Mesenchymal stem cell (in vitro differentiated cells and primary cell): Measurements from ENCODE around the gene CPT1B.
"Not testable (repeated sequence)": the region's sequence is repeated elsewhere in the genome, so short reads cannot be mapped to it uniquely, and the experiment has no call there.

Experiments
- DNase-seq: peaks from one replicate; pipeline ENCODE4 v3.0.0-alpha.2; 2013
- H2AFZ ChIP-seq: one replicate; pipeline ENCODE4 v1.6.1; 2013; ENCODE audit warnings: low read depth, mild to moderate bottlenecking, control low read depth, inconsistent platforms, low read length, moderate library complexity
- H2AK5ac ChIP-seq: 2 replicates; pipeline ENCODE4 v1.6.1; 2013; ENCODE audit warnings: low read length, moderate library complexity, mild to moderate bottlenecking, inconsistent platforms; ENCODE audit not compliant: severe bottlenecking
- H2BK120ac ChIP-seq: one replicate; pipeline ENCODE4 v1.6.1; 2013; ENCODE audit warnings: low read depth, mild to moderate bottlenecking, inconsistent platforms, low read length, moderate library complexity
- H2BK12ac ChIP-seq, 2 experiments: one replicate each; pipeline ENCODE4 v1.6.1; 2013; ENCODE audit warnings: inconsistent platforms in 2 of 2, low read length in 2 of 2, mild to moderate bottlenecking in 2 of 2, moderate library complexity in 2 of 2, control low read depth in 1 of 2
- H2BK15ac ChIP-seq: one replicate; pipeline ENCODE4 v1.6.1; 2013; ENCODE audit warnings: mild to moderate bottlenecking, low read depth, inconsistent platforms; ENCODE audit not compliant: poor library complexity, severe bottlenecking
- H2BK5ac ChIP-seq: 2 replicates; pipeline ENCODE4 v1.6.1; 2013; ENCODE audit warnings: low read depth, mild to moderate bottlenecking, low read length, control low read depth, inconsistent platforms; ENCODE audit not compliant: poor library complexity, severe bottlenecking
- H3K14ac ChIP-seq, 2 experiments: one replicate each; pipeline ENCODE4 v1.6.1; 2013; ENCODE audit warnings: inconsistent platforms in 2 of 2, low read length in 2 of 2, control low read depth in 1 of 2, mild to moderate bottlenecking in 1 of 2, moderate library complexity in 1 of 2
- H3K18ac ChIP-seq, 2 experiments: one replicate each; pipeline ENCODE4 v1.6.1; 2013; ENCODE audit warnings: inconsistent platforms in 2 of 2, low read length in 2 of 2, control low read depth in 1 of 2, low read depth in 1 of 2, mild to moderate bottlenecking in 1 of 2
- H3K23ac ChIP-seq, 2 experiments: one replicate each; pipeline ENCODE4 v1.6.1; 2013; ENCODE audit warnings: inconsistent platforms in 2 of 2, low read length in 2 of 2, mild to moderate bottlenecking in 2 of 2, moderate library complexity in 2 of 2, control low read depth in 1 of 2
- H3K27ac ChIP-seq: 2 replicates; pipeline ENCODE4 v1.5.1; 2013; ENCODE audit warnings: mild to moderate bottlenecking, moderate library complexity, low read length, control low read depth, inconsistent platforms; ENCODE audit not compliant: poor library complexity, severe bottlenecking
- H3K27me3 ChIP-seq, 2 experiments: 2 replicates each; pipeline versions ENCODE4 v1.6.1 to v1.7.0; 2013; ENCODE audit warnings: low read length in 2 of 2, mild to moderate bottlenecking in 2 of 2, moderate library complexity in 2 of 2, control low read depth in 1 of 2, inconsistent platforms in 1 of 2; ENCODE audit not compliant: control insufficient read depth in 1 of 2, insufficient read depth in 1 of 2
- H3K36me3 ChIP-seq, 2 experiments: 2 replicates each; pipeline versions ENCODE4 v1.6.1 to v1.7.0; 2013; ENCODE audit warnings: low read length in 2 of 2, control low read depth in 1 of 2, inconsistent platforms in 1 of 2, low read depth in 1 of 2, mild to moderate bottlenecking in 1 of 2; ENCODE audit not compliant: insufficient read depth in 2 of 2, control insufficient read depth in 1 of 2
- H3K4ac ChIP-seq, 2 experiments: one replicate each; pipeline ENCODE4 v1.6.1; 2013; ENCODE audit warnings: inconsistent platforms in 2 of 2, low read length in 2 of 2, mild to moderate bottlenecking in 2 of 2, moderate library complexity in 2 of 2, control low read depth in 1 of 2, low read depth in 1 of 2
- H3K4me1 ChIP-seq: 2 replicates; pipeline ENCODE4 v1.6.1; 2013; ENCODE audit warnings: low read depth, low read length, control low read depth; ENCODE audit not compliant: control insufficient read depth, insufficient read depth
- H3K4me2 ChIP-seq: 2 replicates; pipeline ENCODE4 v1.6.1; 2013; ENCODE audit warnings: low read length, mild to moderate bottlenecking, inconsistent platforms; ENCODE audit not compliant: poor library complexity, severe bottlenecking
- H3K4me3 ChIP-seq, 2 experiments: 2 replicates each; pipeline versions ENCODE4 v1.5.1 to v1.7.0; 2013; ENCODE audit warnings: low read length in 2 of 2, mild to moderate bottlenecking in 2 of 2, control low read depth in 1 of 2, low read depth in 1 of 2; ENCODE audit not compliant: insufficient read depth in 1 of 2
- H3K79me1 ChIP-seq: replicated peaks from 2 replicates; pipeline ENCODE4 v1.6.1; 2013; ENCODE audit warnings: mild to moderate bottlenecking, control low read depth, low read length, inconsistent platforms; ENCODE audit not compliant: poor library complexity, severe bottlenecking
- H3K9ac ChIP-seq: 2 replicates; pipeline ENCODE4 v1.7.0; 2013; ENCODE audit warnings: mild to moderate bottlenecking, low read length, moderate library complexity
- H3K9me3 ChIP-seq: 2 replicates; pipeline ENCODE4 v1.7.0; 2013; ENCODE audit warnings: mild to moderate bottlenecking, low read length; ENCODE audit not compliant: control insufficient read depth
- H4K8ac ChIP-seq: one replicate; pipeline ENCODE4 v1.6.1; 2013; ENCODE audit warnings: inconsistent platforms, mild to moderate bottlenecking, low read length, moderate library complexity
- H4K91ac ChIP-seq: one replicate; pipeline ENCODE4 v1.6.1; 2013; ENCODE audit warnings: mild to moderate bottlenecking, low read length, inconsistent platforms
- WGBS: methylation state at CpG from one replicate; pipeline ENCODE4 v1.1.7; 2013; ENCODE audit warnings: mixed read lengths; 5-methylcytosine and 5-hydroxymethylcytosine counted together

The CPT1B gene

DNA sequence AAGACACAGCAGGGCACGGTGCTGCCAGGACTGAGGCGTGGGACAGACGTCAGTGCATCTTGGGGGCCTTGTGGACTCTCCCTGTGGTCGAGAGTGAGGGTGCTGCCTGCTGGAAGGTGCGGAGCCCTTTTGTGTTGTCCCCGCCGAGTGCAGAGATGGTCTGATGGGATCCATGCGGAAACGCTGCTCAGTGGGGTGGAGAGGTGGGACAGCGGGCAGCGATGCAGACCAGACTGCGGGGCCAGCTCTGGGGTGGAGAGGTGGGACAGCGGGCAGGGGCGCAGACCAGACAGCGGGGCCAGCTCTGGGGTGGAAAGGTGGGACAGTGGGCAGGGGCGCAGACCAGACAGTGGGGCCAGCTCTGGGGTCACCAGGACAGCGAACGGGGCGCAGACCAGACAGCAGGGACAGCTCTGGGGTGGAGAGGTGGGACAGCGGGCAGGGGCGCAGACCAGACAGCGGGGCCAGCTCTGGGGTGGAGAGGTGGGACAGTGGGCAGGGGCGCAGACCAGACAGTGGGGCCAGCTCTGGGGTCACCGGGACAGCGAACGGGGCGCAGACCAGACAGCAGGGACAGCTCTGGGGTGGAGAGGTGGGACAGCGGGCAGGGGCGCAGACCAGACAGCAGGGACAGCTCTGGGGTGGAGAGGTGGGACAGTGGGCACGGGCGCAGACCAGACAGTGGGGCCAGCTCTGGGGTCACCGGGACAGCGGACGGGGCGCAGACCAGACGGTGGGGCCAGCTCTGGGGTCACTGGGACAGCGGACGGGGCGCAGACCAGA is 30.0 kb upstream of the CPT1B start:
- not testable (repeated sequence) for H2BK5ac ChIP-seq, H3K9me3 ChIP-seq, H3K23ac ChIP-seq, H3K14ac ChIP-seq, H3K79me1 ChIP-seq, H2BK15ac ChIP-seq, H4K8ac ChIP-seq, H2AK5ac ChIP-seq, H4K91ac ChIP-seq, DNase-seq, H3K4me2 ChIP-seq, H2BK120ac ChIP-seq, H2AFZ ChIP-seq, H3K4ac ChIP-seq, H3K4me1 ChIP-seq, H3K9ac ChIP-seq, H3K18ac ChIP-seq, H3K27ac ChIP-seq, H3K4me3 ChIP-seq, H2BK12ac ChIP-seq
- H3K27me3 ChIP-seq, result peaks cover 46 to 86% of the 10 kb centered on the region in 2 experiments
- H3K36me3 ChIP-seq, result peaks cover 0 to 11% of the 10 kb centered on the region in 2 experiments
- WGBS, result 88% methylated on average over 39 of the region's 39 CpGs

GRCh38 chr22:50607659-50608020 is 29.4 kb upstream of the CPT1B start:
- H3K18ac ChIP-seq, result no peak overlapping the region
- no peaks in the 10 kb centered on the region for H3K79me1 ChIP-seq
- H3K4me2 ChIP-seq, result no peak overlapping the region
- H3K36me3 ChIP-seq, result peaks cover 0 to 7% of the 10 kb centered on the region in 2 experiments
- H2BK5ac ChIP-seq, result no peak overlapping the region
- H3K4ac ChIP-seq, result no peak overlapping the region
- H2BK15ac ChIP-seq, result no peak overlapping the region
- no peak overlapping the region for H3K27ac ChIP-seq
- H2BK12ac ChIP-seq, result no peak overlapping the region
- H3K23ac ChIP-seq, result no peak overlapping the region
- H2AK5ac ChIP-seq, result no peak overlapping the region
- H3K4me1 ChIP-seq, result no peaks in the 10 kb centered on the region
- no peak overlapping the region for H3K14ac ChIP-seq
- no peaks in the 10 kb centered on the region for H3K9me3 ChIP-seq
- peaks cover 47 to 87% of the 10 kb centered on the region in 2 experiments for H3K27me3 ChIP-seq
- no peak overlapping the region for H3K9ac ChIP-seq
- no peak overlapping the region for H2BK120ac ChIP-seq
- H4K8ac ChIP-seq, result no peak overlapping the region
- DNase-seq, result no peak
- 64% methylated on average over 6 of the region's 6 CpGs for WGBS
- no peak overlapping the region for H4K91ac ChIP-seq
- no peak overlapping the region for H3K4me3 ChIP-seq
- no peak overlapping the region for H2AFZ ChIP-seq

DNA sequence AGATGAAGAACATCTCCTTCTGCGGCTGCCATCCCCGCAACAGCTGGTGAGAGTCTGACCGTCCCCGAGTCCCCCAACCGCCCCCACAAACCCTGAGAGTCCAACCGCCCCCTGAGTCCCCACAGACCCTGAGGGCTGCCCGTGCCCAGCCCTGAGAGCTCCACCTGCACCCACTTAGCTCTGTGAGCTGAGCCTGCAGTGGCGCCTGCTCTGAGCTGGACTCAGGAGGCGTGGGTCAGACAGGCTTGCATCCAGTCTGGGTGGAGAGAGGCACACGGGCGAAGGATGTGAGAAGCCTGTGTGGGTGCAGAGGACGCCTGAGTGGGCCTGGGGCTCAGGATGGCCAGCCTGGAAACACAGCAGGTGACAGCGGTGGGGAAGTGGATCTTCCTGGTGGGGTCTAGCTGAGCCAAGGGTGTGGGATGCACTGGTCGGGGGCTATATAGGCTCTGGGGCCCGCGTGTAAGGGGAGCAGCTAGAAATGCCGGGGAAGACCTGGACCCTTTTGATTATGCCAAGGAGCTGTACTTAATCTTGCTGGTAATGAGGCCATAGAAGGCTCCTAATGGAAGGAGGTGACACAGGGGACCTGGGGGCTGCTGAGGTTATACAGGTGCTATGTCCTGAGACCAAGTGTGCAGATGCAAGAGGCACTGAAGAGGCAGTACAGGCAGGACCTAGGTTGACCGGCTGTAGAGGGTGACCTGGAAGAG is 28.9 kb upstream of the CPT1B start:
- Histone ChIP-seq H2AK5ac (no peak overlapping the region), H3K4me1 (no peaks in the 10 kb centered on the region), H3K18ac (no peak overlapping the region), H4K91ac (no peak overlapping the region), H4K8ac (no peak overlapping the region), H2BK5ac (no peak overlapping the region), H3K4me2 (no peak overlapping the region), H2BK15ac (no peak overlapping the region), H3K4me3 (no peak overlapping the region), H3K23ac (no peak overlapping the region), H3K9ac (no peak overlapping the region), H3K4ac (no peak overlapping the region), H3K79me1 (no peaks in the 10 kb centered on the region), H2BK12ac (no peak overlapping the region), H3K9me3 (no peaks in the 10 kb centered on the region), H3K14ac (no peak overlapping the region), H2BK120ac (no peak overlapping the region), H3K27me3 (peaks cover 48 to 88% of the 10 kb centered on the region in 2 experiments), H2AFZ (no peak overlapping the region), H3K36me3 (peaks cover 0 to 7% of the 10 kb centered on the region in 2 experiments), H3K27ac (no peak overlapping the region)
- WGBS, result 81% methylated on average over 17 of the region's 18 CpGs
- no peak for DNase-seq

DNA sequence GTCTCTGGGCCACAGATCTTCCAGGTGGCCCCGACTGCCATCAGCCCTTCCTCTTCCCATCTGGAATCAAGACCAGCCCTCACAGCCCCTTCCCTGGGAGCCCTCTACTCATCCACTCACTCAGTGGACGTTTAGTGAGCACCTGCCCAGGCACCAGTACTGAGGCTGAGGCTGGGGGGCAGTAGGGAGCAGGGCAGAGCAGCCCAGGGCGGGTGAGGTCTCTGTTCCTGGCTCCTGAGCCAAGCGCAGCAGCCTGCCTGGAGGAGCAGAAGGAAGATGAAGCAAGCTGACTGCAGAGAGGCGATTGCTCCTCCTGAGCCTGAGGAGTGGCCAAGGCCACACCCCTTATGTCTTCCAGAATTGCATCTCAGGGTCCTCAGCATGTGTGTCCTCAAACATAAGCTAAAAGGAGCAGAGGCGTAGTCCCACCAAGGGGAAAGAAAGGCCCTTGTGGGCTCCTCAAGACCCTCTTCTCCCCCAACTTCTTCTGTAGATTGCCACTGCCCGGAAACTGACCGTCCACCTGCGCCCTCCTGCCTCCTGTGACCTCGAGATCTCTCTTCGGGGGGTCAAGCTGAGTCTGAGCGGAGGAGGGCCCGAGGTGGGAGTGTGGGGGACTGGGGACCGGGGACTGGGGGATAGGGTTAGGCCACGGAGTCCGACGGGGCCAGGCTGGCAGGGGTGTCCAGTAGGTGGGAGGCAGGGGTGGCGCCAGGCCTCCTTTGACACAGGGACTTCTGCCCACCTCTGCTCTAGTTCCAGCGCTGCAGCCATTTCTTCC is 28.1 kb upstream of the CPT1B start:
- Histone ChIP-seq H3K27me3 (peaks cover 56 to 90% of the 10 kb centered on the region in 2 experiments), H3K9ac (no peak overlapping the region), H3K4me3 (no peak overlapping the region), H3K79me1 (no peaks in the 10 kb centered on the region), H3K36me3 (peaks cover 0 to 7% of the 10 kb centered on the region in 2 experiments), H2BK15ac (no peak overlapping the region), H3K4me2 (no peak overlapping the region), H3K4ac (no peak overlapping the region), H2BK120ac (no peak overlapping the region), H3K4me1 (no peaks in the 10 kb centered on the region), H2AK5ac (no peak overlapping the region), H4K8ac (no peak overlapping the region), H3K27ac (no peak overlapping the region), H2AFZ (no peak overlapping the region), H3K14ac (no peak overlapping the region), H3K9me3 (no peaks in the 10 kb centered on the region), H3K18ac (no peak overlapping the region), H3K23ac (no peak overlapping the region), H4K91ac (no peak overlapping the region), H2BK5ac (no peak overlapping the region), H2BK12ac (no peak overlapping the region)
- 77% methylated on average over 19 of the region's 19 CpGs for WGBS
- no peak for DNase-seq
